Mucosa of descending colon (tissue), 3 donors: Measurements from ENCODE around the gene PHF23. TPM values are rescaled to one million over a fixed set of nuclear protein-coding genes. Genes with fewer than 3 reads are reported as not detected.

Experiments
- ATAC-seq: fragments of 200-7000 bp; cut with Tn5 transposase; one replicate; pipeline ENCODE4 v1.9.1; 2020; ENCODE audit warnings: mild to moderate bottlenecking, moderate library complexity
- DNase-seq, 3 donors: peaks; one replicate each; pipeline ENCODE4 v3.0.0-alpha.2; 2020
- H3K36me3 ChIP-seq: fragments of 200-600 bp; one replicate; pipeline ENCODE4 v1.8.0; 2021; ENCODE audit warnings: low read depth, mild to moderate bottlenecking
- H3K4me1 ChIP-seq: fragments of 200-600 bp; one replicate; pipeline ENCODE4 v1.8.0; 2021; ENCODE audit warnings: low read depth, mild to moderate bottlenecking
- H3K4me3 ChIP-seq: fragments of 200-600 bp; one replicate; pipeline ENCODE4 v1.8.0; 2021; ENCODE audit warnings: mild to moderate bottlenecking
- H3K9me3 ChIP-seq: fragments of 200-600 bp; one replicate; pipeline ENCODE4 v1.8.0; 2021; ENCODE audit warnings: mild to moderate bottlenecking
- CTCF ChIP-seq: fragments of 200-600 bp; IDR thresholded peaks from one replicate; pipeline ENCODE4 v1.8.0; 2022; ENCODE audit warnings: antibody characterized with exemption, mild to moderate bottlenecking
- intact Hi-C, 2 donors: fragments of 100-400 bp; cut with DNase I in 1 of 2; cut with micrococcal nuclease in 1 of 2; formaldehyde crosslinking; loops; one replicate each; pipeline versions ENCODE4 v1.11.0 to v1.11.1; 2022; cut with DNase I, micrococcal nuclease
- total RNA-seq, 3 donors: library from RNA; stranded (reverse); fragmentation: NEBNext Ultra II Directional in 2 of 3; extraction: Animal tissue kit (Norgen Biotek cat#: 25700) in 2 of 3; gene quantifications; one replicate each; pipeline versions ENCODE4 v1.2.1 to v1.2.4, GENCODE V29; 2021 to 2023
- donor health status: DM: no; HTN: no; CAD: no; lungs with moderate emphysema.
- donor health status: DM: no; HTN: no; CAD: no.
- donor health status: DM: no; HTN: yes; CAD: no.

Gene PHF23
- total RNA-seq, 3 donors from 2014 or later, result 36.0 to 49.8 (median 36.8) TPM

- ATAC-seq (no peak), DNase-seq (peak in 2 of 3 donors; percentile 26 to 28)
- no peak for TF ChIP-seq CTCF
- Histone ChIP-seq H3K4me3 (no peak overlapping the region), H3K4me1 (peaks cover 16% of the 10 kb centered on the region), H3K9me3 (no peaks in the 10 kb centered on the region), H3K36me3 (peaks cover 18% of the 10 kb centered on the region)
- intact Hi-C loops, result no loop called here
Observed at GRCh38 chr17:7224661-7225111, 14.6 kb downstream of the PHF23 start.

GRCh38 chr17:7224110-7224509, 15.1 kb downstream of the PHF23 start:
- no peak for TF ChIP-seq CTCF
- no peak overlapping the region for H3K4me3 ChIP-seq
- H3K9me3 ChIP-seq, result no peaks in the 10 kb centered on the region
- peaks cover 21% of the 10 kb centered on the region for H3K4me1 ChIP-seq
- DNase-seq (peak in 1 of 3 donors; percentile 28), ATAC-seq (no peak)
- intact Hi-C loops, result no loop called here
- peaks cover 18% of the 10 kb centered on the region for H3K36me3 ChIP-seq

GRCh38 chr17:7223375-7223774, 15.9 kb downstream of the PHF23 start:
- Histone ChIP-seq H3K9me3 (no peaks in the 10 kb centered on the region), H3K36me3 (peaks cover 13% of the 10 kb centered on the region), H3K4me1 (peaks cover 27% of the 10 kb centered on the region), H3K4me3 (no peak overlapping the region)
- DNase-seq, result no peak
- TF ChIP-seq CTCF, result no peak
- no peak for ATAC-seq
- intact Hi-C loops, result no loop called here

- intact Hi-C loops, result no loop called here
- TF ChIP-seq CTCF, result no peak
- peaks cover 30% of the 10 kb centered on the region for H3K4me1 ChIP-seq
- peak in 1 of 3 donors; percentile 31 for DNase-seq
- H3K36me3 ChIP-seq, result peaks cover 13% of the 10 kb centered on the region
- no peak overlapping the region for H3K4me3 ChIP-seq
- no peaks in the 10 kb centered on the region for H3K9me3 ChIP-seq
- no peak for ATAC-seq
Observed at GRCh38 chr17:7222972-7223292, 16.3 kb downstream of the PHF23 start.

- DNase-seq, result no peak
Observed at GRCh38 chr17:7222093-7222971, 16.9 kb downstream of the PHF23 start.

More at GRCh38 chr17:7222093-7222971, 16.9 kb downstream of the PHF23 start:
- Histone ChIP-seq H3K4me3 (no peak overlapping the region), H3K36me3 (peaks cover 13% of the 10 kb centered on the region), H3K9me3 (no peaks in the 10 kb centered on the region), H3K4me1 (peaks cover 35% of the 10 kb centered on the region)
- no peak for TF ChIP-seq CTCF
- no peak for ATAC-seq
- intact Hi-C loops, result no loop called here
